Smooth muscle cell of trachea (primary cell): Measurements from ENCODE around the gene RBMY1D. TPM values are rescaled to one million over a fixed set of nuclear protein-coding genes. Genes with fewer than 3 reads are reported as not detected.

Source experiments
- total RNA-seq: library from RNA; depleted of rRNA; stranded (reverse); fragments of >200 nt; gene quantifications from 2 replicates; pipeline ENCODE4 v1.2.1, GENCODE V29; 2014

Gene RBMY1D
- not detected in 2 replicates for total RNA-seq

DNA sequence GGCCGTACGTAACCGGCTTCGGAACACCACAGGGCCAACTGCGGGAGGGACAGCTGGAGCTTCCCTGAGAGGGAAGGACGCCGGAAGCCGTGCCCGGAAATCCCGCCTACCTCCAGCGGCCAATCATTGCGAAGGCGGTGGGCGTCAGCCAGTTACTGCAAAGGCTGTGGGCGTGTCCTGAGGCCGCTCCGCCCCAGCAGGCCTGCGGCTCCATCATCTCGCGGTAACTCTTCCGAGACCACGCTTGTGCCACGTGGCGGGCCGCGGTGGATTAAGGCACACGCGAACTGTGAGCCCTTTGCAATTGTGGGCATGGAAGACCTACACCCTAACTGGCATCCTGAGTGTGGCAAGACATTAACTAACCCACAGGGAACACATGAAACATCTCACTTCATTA is at the start of gene RBMY1D:
Gene RBMY1D (minus strand): TSS at position 101 of the 400 bp plus-strand sequence. CDS start 2,013 bp downstream, outside the sequence.

DNA sequence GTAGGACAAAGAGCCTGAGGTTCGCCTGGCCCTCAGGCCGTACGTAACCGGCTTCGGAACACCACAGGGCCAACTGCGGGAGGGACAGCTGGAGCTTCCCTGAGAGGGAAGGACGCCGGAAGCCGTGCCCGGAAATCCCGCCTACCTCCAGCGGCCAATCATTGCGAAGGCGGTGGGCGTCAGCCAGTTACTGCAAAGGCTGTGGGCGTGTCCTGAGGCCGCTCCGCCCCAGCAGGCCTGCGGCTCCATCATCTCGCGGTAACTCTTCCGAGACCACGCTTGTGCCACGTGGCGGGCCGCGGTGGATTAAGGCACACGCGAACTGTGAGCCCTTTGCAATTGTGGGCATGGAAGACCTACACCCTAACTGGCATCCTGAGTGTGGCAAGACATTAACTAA is 23.6 kb upstream of the RBMY1D start, which contains the start of gene RBMY1E:
Gene RBMY1E (minus strand): TSS at position 101 of the 400 bp plus-strand sequence. CDS start 1,978 bp downstream, outside the sequence.

Other genes with a start within 250 kb of the RBMY1D start
- not detected in 2 replicates for gene RBMY1E, start 23.5 kb upstream of the RBMY1D start, total RNA-seq